ENCODE results near the gene TMEM72. TPM values are rescaled to one million over a fixed set of nuclear protein-coding genes. Genes with fewer than 3 reads are reported as not detected.
A peak's percentile ranks its signal among the peaks of the same experiment; 100 is the strongest.

Gene TMEM72
- total and polyA plus RNA-seq, 2 of the 13 experiments (the other 11 are each of a cell fraction or from before 2014, with no cell fraction given), result 0.04 TPM; not detected in 1

GRCh38 chr10:44977287-44978212 is 66.4 kb downstream of the TMEM72 start (continued):
- TF ChIP-seq TEAD2 (CRISPR knock-in tag; IDR thresholded peaks at IDR 0.05) (0 out of 2 replicates have a peak, but pooled peaks have one; percentile 39), ATF6 (CRISPR knock-in tag; conservative IDR thresholded peaks at IDR 0.05) (no peak; the same call in 1 of the 2 replicates), ZNF839 (CRISPR knock-in tag; IDR thresholded peaks at IDR 0.05; ENCODE audit: borderline replicate concordance) (no peak), KDM2A (CRISPR knock-in tag; IDR thresholded peaks at IDR 0.05; ENCODE audit: borderline replicate concordance, low read depth) (no peak), ZNF629 (CRISPR knock-in tag; conservative IDR thresholded peaks at IDR 0.05) (no peak), CBFB (CRISPR knock-in tag; IDR thresholded peaks at IDR 0.05) (peak; percentile 16; the same call in 1 of the 2 replicates), ZNF7 (CRISPR knock-in tag; IDR thresholded peaks at IDR 0.05) (no peak), MYC (CRISPR knock-in tag; IDR thresholded peaks at IDR 0.05; ENCODE audit: borderline replicate concordance) (0 out of 2 replicates have a peak, but pooled peaks have one; percentile 24), SIN3B (IDR thresholded peaks at IDR 0.05; ENCODE audit: low read length) (no peak), ARHGAP35 (CRISPR knock-in tag; IDR thresholded peaks at IDR 0.05; ENCODE audit: borderline replicate concordance) (peak; percentile 49; the same call in 1 of the 2 replicates), ZBTB44 (CRISPR knock-in tag; IDR thresholded peaks at IDR 0.05) (no peak), PRMT3 (CRISPR knock-in tag; IDR thresholded peaks at IDR 0.05; ENCODE audit: borderline replicate concordance, low read depth) (peak; percentile 20; the same call in 1 of the 2 replicates), ELF1 (CRISPR knock-in tag; IDR thresholded peaks at IDR 0.05) (no peak), SALL1 (CRISPR knock-in tag; IDR thresholded peaks at IDR 0.05) (peak; percentile 80), FUBP1 (CRISPR knock-in tag; IDR thresholded peaks at IDR 0.05; ENCODE audit: borderline replicate concordance) (peak; percentile 85; the same call in 1 of the 2 replicates), MED1 (CRISPR knock-in tag; IDR thresholded peaks at IDR 0.05) (no peak; the same call in 1 of the 2 replicates), NR0B2 (CRISPR knock-in tag; IDR thresholded peaks at IDR 0.05) (no peak), AFF4 (CRISPR knock-in tag; IDR thresholded peaks at IDR 0.05) (peak; percentile 44; the same call in 1 of the 2 replicates)
